ENCODE data around the gene RNF224. TPM values are rescaled to one million over a fixed set of nuclear protein-coding genes. Genes with fewer than 3 reads are reported as not detected.

The RNF224 gene
- total RNA-seq, 1 experiment from 2014 or later = 3.9 TPM

GRCh38 chr9:137181680-137182079 lies 45.6 kb upstream of the RNF224 start:
- DNase-seq = no peak
- CTCF ChIA-PET = no interaction called here
- Histone ChIP-seq H3K4me2 (no peak overlapping the region), H3K79me2 (ENCODE audit: low read depth) (peaks cover 5% of the 10 kb centered on the region; the same call in 1 of the 2 replicates), H3K9me2 (ENCODE audit: insufficient read depth) (no peaks in the 10 kb centered on the region), H4K20me1 (ENCODE audit: insufficient read depth) (no peaks in the 10 kb centered on the region), H3F3A (ENCODE audit: insufficient read depth, low read depth) (peaks cover 11% of the 10 kb centered on the region; the same call in 1 of the 2 replicates), H3K27me3 (ENCODE audit: insufficient read depth, low read depth) (no peaks in the 10 kb centered on the region), H3K4me3 (no peak overlapping the region), H3K4me1 (replicated peaks; ENCODE audit: insufficient read depth) (peaks cover 4% of the 10 kb centered on the region; the same call in 1 of the 2 replicates), H3K9me3 (ENCODE audit: insufficient read depth, low read depth) (no peaks in the 10 kb centered on the region), H2AFZ (no peak overlapping the region), H3K27ac (no peak overlapping the region), H3K36me3 (ENCODE audit: low read depth) (no peaks in the 10 kb centered on the region)
- BruUV-seq (replicated peaks) = no TSS peak
- POLR2A ChIA-PET (ENCODE audit: unreplicated experiment) = no interaction called here
- intact Hi-C loops (cut with micrococcal nuclease; ENCODE audit: unreplicated experiment) = no loop called here
- no peak for TF ChIP-seq EZH2 (IDR thresholded peaks at IDR 0.05; ENCODE audit: low read depth)
- TF ChIP-seq CTCF (conservative IDR thresholded peaks at IDR 0.05) = no peak

GRCh38 chr9:137182836-137183235 lies 44.5 kb upstream of the RNF224 start:
- Histone ChIP-seq H3K9me3 (ENCODE audit: insufficient read depth, low read depth) (no peaks in the 10 kb centered on the region), H3K4me2 (no peak overlapping the region), H3K36me3 (ENCODE audit: low read depth) (no peaks in the 10 kb centered on the region), H3K4me1 (replicated peaks; ENCODE audit: insufficient read depth) (peaks cover 14% of the 10 kb centered on the region), H4K20me1 (ENCODE audit: insufficient read depth) (no peaks in the 10 kb centered on the region), H3K4me3 (no peak overlapping the region), H3F3A (ENCODE audit: insufficient read depth, low read depth) (peaks cover 1% of the 10 kb centered on the region; the same call in 1 of the 2 replicates), H3K27me3 (ENCODE audit: insufficient read depth, low read depth) (no peaks in the 10 kb centered on the region), H3K27ac (no peak overlapping the region), H3K79me2 (ENCODE audit: low read depth) (peaks cover 17% of the 10 kb centered on the region), H3K9me2 (ENCODE audit: insufficient read depth) (no peaks in the 10 kb centered on the region), H2AFZ (no peak overlapping the region)
- BruUV-seq (replicated peaks) = no TSS peak
- DNase-seq = no peak
- CTCF ChIA-PET = no interaction called here
- intact Hi-C loops (cut with micrococcal nuclease; ENCODE audit: unreplicated experiment) = no loop called here
- POLR2A ChIA-PET (ENCODE audit: unreplicated experiment) = no interaction called here
- TF ChIP-seq CTCF (conservative IDR thresholded peaks at IDR 0.05) (no peak), EZH2 (IDR thresholded peaks at IDR 0.05; ENCODE audit: low read depth) (no peak)

DNA sequence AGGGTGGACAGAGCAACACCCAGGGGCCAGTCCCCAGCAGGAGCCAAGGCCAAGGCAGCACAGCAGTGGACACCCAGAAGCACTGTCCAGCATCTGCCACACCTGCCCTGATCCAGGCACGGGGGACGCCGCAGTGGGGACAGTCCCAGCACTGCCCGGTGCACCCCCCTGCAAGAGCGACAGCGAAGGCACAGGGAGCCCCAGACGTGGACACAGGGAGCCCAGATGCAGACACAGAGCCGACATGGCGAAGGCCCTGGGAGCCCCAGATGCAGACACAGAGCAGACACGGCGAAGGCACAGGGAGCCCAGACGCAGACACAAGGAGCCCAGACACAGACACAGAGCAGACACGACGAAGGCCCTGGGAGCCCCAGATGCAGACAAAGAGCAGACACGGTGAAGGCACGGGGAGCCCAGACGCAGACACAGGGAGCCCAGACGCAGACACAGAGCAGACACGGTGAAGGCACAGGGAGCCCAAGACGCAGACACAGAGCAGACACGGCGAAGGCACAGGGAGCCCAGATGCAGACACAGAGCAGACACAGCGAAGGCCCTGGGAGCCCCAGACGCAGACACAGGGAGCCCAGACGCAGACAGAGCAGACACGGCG lies 43.2 kb upstream of the RNF224 start:
- no peak overlapping the region for H3K4me2 ChIP-seq
- H3K4me1 ChIP-seq (replicated peaks; ENCODE audit: insufficient read depth) = peaks cover 14% of the 10 kb centered on the region
- peaks cover 22% of the 10 kb centered on the region for H3K79me2 ChIP-seq (ENCODE audit: low read depth)
- no peak for DNase-seq
- no peaks in the 10 kb centered on the region for H3K9me2 ChIP-seq (ENCODE audit: insufficient read depth)
- H3K4me3 ChIP-seq = no peak overlapping the region
- H3K27me3 ChIP-seq (ENCODE audit: insufficient read depth, low read depth) = no peaks in the 10 kb centered on the region
- no peak overlapping the region for H3K27ac ChIP-seq
- no TSS peak for BruUV-seq (replicated peaks)
- no peaks in the 10 kb centered on the region for H3K9me3 ChIP-seq (ENCODE audit: insufficient read depth, low read depth)
- POLR2A ChIA-PET (ENCODE audit: unreplicated experiment) = no interaction called here
- H3F3A ChIP-seq (ENCODE audit: insufficient read depth, low read depth) = peaks cover 6% of the 10 kb centered on the region; the same call in 1 of the 2 replicates
- H2AFZ ChIP-seq = no peak overlapping the region
- TF ChIP-seq EZH2 (IDR thresholded peaks at IDR 0.05; ENCODE audit: low read depth) = no peak
- no peak for TF ChIP-seq CTCF (conservative IDR thresholded peaks at IDR 0.05)
- H4K20me1 ChIP-seq (ENCODE audit: insufficient read depth) = no peaks in the 10 kb centered on the region
- CTCF ChIA-PET = no interaction called here
- H3K36me3 ChIP-seq (ENCODE audit: low read depth) = no peaks in the 10 kb centered on the region
- intact Hi-C loops (cut with micrococcal nuclease; ENCODE audit: unreplicated experiment) = no loop called here

Measured in PC-9 (cell line).